ENCODE results near the gene FBXO38.

Gene FBXO38

DNA sequence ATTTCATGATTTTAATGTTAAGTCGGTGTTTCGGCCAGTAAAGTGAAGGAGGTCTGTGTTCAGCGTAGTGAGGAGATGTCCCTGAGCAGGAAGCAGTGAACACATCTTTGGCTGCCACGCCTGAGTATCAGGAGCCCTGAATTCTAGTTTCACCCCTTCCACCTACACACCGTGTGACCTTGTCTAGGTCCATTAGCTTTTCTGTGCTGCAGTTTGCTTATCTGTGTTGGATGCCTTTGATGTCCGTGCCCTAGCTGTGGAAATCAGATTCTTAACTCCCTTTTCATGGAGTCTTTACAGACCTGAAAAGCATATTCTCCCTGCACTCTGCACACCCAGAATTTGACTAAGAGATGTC lies 601 bp downstream of the FBXO38 start:
- DNase-seq = no peak

DNA sequence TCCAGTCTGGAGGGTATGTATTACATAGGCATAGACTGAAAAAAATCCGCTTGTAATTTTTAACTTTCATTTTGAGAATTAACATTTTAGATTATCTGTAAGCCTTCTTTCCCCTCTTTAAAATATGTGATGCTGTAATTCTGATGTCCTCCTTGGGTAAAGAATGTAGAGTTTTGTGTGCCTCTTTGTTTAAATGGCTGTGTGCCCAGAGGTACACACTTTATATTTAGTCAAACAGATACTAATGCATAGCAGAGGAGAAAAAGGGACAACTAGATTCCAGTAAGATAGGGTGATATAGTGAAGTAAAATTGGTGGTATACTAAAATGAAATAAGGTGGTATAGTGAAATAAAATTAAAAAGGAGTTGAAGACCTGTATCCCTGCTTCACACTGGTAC lies 1.3 kb downstream of the FBXO38 start:
- no peak for DNase-seq

DNA sequence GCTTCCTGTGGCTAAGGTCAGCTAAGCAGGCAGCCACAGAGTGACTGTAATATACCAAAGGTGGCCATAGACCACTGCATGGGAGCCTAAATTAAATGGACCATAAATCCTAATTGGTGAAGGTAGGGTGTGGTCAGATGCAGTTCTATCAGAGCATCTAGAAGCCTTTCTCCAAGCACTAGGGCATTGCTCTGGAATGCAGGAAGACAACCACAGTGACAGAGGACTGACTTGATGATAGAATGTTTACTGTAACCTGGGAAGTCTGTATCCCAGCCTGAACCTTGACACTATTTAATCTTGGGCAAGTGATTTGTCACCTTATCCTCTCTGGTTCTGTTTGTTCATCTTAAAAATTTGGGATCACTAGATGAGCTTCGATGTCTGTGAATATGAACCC lies 2.3 kb downstream of the FBXO38 start:
- no peak for DNase-seq

DNA sequence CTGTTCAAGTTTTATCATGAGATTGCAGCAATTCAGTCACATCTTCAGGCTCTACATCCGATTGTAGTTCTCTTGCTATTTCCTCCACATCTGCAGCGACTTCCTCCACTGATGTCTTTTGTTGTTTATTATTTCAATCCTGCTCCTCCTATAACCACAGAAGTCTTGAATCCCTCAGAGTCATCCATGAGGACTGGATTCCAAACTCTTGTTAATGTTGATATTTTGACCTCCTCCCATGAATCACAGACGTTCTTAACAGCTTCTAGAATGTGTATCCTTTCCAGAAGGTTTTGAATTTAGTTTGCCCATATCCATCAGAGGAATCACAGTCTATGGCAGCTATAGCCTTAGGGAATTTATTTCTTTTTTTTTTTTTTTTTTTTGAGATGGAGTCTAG lies 3.6 kb downstream of the FBXO38 start:
- DNase-seq = no peak

DNA sequence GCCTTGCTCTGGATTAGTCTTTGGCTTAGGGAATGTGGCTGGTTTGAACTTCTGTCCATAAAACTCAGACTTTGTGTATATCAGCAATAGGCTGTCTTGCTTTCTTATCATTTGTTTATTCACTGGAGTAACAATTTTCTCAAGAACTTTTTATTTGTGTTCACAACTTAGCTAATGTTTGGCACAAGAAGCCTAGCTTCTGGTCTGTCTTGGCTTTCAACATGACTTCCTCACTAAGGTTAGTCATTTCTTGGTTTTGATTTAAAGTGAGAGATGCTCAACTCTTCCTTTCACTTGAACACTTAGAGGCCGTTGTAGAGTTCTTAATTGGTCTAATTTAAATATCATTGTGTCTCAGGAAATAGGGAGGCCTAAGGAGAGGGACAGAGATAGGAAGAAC lies 4.9 kb downstream of the FBXO38 start:
- no peak for DNase-seq

DNA sequence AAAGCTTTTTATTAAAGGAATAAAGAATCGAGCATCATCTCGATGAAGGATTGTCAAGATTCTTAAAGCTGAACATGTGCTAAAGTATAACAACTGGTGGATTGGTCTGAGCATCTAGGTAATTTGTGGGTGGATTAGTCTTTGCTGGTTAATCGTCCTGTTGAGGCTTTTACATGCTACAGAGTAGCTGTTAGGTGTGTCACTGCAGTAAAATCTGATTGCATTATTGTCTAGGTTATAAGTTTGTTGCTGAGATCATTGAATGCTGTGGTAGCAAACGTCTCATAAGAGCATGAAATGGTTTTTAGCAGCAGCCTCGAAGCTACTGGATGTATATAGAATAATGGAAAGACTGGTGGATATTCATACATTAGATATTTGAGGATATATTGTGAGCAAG lies 7.2 kb downstream of the FBXO38 start:
- DNase-seq = no peak

DNA sequence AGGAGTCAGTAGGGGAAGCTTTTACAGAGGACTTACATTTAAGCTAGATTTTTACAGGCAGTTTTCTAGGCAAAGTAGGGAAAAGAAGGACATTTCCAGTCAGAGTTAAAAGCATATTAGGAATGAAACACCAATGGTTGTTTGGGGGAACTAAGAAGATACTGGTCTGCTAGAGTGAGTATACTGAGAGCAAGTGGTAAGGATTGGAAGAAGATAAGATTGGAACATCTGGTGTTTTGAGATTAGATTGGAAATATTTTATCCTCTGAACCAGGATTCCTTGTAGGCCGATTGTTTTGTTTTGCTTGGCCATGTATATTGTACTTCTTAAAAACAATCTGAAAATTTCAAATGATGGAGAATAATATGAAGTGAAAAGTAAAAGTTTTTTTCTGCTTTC lies 7.7 kb downstream of the FBXO38 start:
- no peak for DNase-seq

DNA sequence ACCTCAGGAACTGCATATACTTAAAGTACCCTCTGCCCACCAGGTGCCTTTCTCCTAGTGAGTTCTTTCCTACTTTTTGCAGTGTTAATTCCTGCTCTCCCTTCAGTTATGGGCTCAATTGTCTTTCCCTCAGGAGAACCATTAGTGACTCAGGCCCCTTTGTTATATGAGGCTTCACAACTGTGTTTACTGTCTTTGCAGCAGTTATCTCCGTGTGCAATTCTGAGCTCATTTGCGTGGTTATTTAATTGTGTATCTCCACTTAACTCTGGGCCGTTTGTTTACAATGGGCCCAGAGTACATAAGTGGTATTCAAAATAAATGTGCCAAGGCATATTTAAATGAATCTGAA lies 9.6 kb downstream of the FBXO38 start:
- DNase-seq = no peak

DNA sequence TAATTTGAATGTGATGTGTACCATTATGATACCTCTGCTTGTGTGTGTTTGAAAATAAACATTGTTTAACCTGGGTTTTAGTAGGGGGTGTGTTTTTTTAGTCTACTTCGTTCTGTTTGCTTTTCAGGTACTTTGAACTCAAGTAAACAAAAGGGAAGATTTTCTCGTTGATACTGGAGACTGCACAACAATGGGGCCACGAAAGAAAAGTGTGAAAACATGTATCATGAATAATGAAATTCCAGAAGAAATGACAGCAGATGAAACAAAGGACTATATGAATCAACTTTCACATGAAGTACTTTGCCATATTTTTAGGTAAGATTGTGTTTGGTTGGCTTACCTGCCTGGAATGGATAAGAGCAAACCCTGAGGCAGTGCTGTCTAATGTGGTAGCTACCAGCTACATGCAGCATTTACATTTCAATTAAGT lies 10.8 kb downstream of the FBXO38 start:
- DNase-seq = no peak

DNA sequence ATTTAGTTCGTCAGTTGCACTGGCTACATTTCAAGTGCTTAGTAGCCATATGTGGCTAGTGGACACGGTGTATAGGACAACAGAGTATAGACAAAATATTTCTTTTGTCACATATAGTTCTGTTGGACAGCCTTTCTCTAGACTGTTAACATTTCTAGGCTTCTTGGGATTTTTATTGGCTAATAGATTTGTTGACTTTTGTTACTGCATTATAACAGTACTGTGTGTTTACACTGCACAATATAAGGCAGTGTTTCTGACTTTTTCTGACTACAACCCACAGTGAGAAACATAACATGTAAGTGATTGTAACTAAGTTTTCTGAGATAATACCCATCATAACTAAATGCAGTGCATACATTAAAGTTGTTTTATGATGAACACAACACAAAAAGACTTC lies 11.3 kb downstream of the FBXO38 start:
- no peak for DNase-seq

DNA sequence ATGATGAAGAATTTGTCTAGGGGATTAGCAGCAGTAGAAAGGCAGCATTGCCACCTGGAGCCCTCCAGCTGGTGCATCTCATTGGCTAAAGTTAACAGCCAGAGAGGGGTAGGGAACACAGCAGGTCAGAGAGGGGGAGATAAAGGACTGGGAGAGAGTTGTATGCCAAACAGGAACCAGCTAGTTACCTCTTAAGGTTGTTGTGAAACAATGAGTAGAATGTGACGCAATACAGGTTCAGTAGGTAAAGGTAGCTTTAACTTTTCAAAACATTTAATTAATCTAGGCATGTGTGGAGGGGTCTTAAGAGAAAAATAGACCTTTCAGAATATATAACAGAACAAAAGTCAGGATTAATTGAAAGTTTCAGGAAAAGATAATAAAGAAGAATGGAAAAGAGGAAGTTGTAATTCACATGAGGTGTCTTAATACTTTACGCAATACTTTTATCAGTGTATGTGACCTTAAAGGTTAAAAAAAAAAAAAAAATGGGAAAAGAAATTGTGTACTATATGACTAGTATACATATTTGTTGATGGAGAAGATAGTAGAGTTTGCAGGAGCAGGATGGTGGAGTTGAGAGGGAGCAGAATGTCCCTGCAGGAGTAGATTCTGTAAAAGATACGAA lies 14.3 kb downstream of the FBXO38 start:
- no peak for DNase-seq

DNA sequence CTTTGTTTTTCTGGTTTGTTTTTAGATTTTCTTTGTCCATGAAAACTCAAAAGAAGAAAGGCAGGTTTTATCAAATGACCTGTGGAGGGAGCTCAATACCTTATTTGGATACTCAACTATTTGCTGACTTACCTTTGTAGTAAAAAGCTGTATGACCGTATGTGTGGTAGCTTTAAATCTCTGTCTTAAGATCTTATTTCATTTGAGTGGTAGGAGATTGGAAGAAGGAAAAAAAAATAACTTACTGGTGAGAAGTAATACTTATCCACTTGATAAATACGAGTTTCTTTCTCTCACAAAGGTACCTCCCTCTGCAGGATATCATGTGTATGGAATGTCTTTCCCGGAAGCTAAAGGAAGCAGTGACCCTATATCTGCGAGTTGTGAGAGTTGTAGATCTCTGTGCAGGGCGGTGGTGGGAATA lies 15.0 kb downstream of the FBXO38 start:
- no peak for DNase-seq

DNA sequence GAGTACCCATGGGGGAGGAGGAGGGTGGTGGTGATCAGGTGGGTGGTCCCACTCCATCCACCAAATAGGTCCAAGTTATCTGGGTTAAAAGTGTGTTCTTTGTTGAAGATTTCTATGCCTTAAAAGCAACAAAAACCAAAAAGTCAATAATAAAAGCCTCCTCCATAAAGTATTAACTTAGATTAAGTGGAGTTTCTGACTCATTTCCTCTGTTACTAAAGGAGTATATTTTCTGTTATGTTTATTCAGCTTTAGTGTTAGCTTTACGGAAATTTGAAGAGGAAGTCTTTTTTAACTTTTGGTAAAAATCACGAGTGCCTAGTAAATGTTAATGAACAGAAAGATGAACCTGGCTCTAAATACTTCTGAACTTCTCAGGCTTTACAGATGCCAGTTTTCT lies 17.8 kb downstream of the FBXO38 start:
- no peak for DNase-seq

DNA sequence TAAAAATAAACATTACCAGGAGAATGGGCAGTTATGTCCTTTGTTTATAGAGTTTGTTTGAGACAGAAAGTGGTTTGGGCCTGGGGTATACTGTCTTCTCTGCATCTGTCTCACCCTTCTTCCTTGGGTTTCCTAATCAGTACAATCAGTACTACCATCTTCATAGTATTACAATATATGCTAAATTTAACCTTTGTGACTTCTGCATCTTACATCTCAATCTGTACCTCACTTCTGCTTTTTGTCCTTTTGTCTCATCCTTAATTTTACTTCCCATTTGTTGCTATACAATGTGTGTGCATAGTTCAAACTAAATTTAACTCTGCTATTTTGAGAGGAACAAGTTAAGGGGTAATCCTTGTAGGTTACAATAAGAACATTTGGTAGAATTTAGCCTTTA lies 19.6 kb downstream of the FBXO38 start:
- no peak for DNase-seq

DNA sequence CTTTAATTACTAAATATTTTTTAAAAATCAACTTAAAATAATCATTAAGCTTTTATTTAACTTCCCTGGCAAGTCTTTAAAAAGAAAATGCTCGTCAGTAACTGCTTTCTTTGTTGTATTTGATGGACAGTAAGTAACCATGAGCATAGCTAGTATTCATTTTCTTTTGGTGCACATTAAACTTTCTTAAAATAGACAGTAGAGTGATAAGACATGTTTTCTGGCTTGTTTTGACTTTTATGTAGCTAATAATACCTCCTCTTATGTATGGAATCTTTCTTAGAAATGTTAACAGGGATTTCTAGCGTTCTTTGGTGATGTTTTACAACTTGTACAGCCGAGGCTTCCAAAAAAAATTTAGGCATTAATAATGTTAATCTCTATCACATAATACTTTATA lies 22.6 kb downstream of the FBXO38 start:
- no peak for DNase-seq

DNA sequence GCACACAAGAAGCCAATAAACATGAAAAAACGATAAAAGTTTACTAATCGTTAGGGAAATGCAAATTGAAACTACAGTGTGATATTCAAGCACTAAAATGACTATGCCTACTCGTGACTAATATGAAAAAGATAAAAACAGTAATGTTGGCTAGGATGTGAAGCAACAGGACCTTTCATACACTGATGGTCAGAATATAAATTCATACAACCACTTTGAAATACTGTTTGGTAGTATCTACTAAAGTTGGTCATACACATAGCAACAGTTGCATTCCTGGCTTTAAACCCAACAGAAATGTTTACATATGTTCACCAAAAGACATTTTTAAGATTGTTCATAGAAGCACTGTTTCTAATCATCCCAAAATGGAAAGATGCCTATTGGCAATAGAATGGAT lies 24.3 kb downstream of the FBXO38 start:
- DNase-seq = no peak

DNA sequence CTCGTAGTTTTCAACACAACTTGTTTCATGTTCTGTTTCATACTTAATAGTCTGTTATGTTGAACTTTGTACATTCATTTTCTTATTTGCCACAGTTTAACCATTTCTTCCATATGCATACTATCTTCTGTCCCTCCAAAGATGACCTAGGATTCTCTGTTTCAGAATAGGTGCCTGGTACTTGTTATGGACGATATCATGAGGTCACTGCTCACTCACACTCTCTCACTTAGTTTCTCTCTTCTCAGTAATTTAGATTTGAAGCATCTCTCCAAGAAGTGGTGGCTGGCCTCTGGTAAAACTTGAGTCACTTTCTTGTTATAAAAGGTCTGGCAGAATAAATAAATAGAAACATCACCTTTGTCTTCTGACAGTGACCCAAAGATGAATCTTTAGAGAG lies 28.4 kb downstream of the FBXO38 start:
- DNase-seq = no peak

DNA sequence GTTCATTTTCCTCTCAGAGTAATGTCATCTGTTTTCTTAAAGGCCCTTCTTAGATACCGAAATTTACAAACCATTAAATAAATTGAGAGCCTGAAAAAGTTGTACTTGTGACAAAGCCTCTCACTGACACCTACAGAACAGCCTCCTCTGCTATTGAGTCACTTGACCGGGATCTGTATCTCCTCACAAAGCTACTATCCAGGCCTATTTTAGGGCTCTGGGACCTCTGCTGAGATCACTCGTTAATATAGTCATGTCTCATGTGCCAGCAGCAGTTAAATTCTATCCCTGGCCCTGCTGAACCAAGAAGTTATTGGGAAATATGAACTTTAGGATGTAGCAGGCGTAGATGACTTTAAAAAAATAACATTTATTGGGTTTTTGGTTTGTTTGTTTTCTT lies 31.1 kb downstream of the FBXO38 start:
- DNase-seq = no peak

DNA sequence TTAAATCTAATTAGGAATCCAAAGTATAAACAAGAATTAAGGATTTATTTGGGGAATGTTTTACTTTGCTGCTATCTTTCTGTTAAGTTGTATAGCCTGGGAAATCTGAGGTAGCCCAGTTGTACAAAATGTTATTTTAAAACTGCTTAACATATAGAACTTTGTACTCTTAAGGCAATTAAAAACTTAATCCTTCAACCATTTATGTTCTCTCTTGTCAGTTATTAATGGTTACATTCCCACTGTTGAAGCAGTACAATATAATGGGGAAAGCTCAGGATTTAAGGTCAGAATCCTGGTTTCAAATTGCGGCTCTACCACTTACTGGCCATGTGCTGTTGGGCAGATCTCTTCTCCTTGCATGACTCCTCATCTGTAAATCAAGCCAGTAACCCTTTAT lies 32.7 kb downstream of the FBXO38 start:
- no peak for DNase-seq

DNA sequence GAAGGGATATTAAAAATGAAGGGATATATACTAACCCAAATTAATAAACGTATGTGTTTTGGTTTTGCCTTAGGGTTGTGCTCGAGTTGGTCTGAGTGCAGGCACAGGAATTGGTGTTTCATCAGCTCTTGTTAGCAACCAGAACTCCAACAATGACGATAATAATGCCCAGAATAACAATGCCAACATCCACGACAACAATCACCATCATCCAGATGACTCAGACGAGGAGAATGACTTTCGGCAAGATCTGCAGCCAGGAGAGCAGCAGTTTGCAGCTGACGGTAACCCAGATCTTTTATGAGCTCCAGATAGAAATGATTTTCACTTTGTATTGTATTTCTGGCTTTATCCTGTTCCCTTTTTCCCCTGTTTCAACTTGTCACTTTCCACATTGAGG lies 33.2 kb downstream of the FBXO38 start:
- no peak for DNase-seq

DNA sequence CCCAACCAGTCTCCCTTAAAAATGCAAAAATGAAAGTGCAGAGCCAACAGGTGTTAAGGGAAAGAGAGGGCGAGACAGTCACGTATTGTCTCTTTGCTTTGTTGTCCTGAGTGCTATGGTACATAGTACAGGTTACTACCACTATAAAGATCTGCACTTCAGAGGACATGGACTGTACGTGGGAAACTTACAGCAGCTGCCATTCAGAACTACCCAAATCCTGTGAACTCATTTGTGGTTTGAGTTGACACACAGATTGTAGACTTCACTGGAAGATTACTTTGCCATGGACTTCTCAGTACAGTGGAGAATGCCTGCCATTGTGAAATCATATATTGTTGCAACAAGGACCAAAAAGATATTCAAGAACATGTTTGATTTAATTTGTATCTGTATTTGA lies 34.8 kb downstream of the FBXO38 start:
- DNase-seq = no peak

DNA sequence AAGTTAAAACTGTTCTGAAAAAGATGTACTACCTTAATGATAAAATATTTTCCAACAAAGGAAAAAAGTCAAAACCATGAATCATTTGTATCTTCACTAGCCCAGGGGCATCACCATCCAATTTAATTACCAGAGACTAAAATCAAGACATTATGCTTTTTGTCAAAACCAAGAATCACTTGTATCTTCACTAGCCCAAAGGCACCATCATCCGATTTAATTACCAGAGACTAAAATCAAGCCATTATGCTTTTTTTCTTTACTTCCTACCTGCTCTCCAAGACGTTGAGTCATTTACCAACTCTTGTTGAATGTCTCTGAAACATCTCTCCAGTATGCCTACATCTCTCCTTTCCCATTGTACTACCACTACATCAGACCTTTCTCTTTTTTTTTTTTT lies 37.9 kb downstream of the FBXO38 start:
- DNase-seq = no peak

DNA sequence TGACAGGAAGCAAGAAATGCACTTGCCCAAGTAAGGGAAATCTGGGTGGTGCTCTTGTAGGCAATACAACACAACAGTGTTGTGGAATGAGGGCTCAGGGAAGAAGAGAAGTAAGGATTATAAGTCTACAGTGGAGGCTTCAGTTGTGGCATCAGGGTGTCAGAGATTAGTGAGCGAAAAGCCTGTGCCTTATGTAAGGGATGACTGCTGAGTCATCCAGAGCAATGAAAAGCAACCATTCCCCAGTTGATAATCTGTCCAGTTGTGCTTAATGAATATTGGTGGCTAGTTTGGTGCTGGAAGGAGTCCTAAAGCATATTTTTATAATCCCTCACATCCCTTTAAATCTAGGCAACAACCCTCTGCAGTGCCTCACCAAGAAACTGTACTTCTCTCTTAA lies 42.0 kb downstream of the FBXO38 start:
- no peak for DNase-seq

DNA sequence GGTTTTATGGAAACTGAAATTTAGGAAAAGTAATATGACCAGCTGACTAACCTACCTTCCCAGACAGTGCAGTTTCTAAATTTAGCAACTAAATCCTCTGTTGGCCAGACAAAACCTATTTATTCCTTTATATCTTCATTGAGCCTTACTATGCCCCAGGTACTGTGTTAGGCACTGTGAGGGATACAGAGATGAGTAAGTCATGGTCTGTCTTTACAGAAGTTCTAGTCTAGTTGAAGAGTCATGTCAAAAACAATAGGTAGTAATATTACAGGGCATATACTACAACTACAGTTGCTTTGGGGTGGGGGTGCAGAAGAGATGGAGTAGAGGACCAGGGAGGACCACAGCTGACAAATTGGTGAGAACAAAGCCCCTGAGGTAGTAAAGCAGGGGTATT lies 42.8 kb downstream of the FBXO38 start:
- DNase-seq = no peak

DNA sequence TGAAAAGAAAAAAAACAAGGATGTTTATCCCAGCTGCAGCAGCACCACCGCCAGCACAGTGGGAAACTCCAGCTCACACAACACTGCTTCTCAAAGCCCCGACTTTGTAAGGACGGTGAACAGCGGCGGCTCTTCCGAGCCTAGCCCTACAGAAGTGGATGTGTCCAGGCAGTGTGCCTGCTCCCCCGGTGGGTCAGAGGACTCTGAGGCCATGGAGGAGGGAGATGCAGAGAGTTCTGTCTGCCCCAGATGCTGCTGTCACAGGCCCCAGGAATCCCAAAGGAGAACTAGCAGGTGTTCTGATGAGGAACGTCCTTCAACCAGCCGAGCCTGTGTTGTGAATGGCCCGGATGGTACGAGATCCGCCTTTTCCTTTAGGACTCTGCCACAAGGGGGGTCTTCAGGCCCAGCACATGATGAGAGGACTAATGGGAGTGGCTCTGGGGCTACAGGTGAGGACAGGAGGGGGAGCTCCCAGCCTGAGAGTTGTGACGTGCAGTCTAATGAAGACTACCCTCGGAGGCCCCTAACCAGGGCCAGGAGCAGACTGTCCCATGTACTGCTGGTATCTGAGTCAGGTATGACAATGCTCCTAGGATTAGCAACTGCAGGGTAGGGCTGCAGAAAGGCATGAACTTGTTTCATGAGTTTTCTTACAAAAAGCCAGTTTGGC lies 43.7 kb downstream of the FBXO38 start:
- no peak for DNase-seq

DNA sequence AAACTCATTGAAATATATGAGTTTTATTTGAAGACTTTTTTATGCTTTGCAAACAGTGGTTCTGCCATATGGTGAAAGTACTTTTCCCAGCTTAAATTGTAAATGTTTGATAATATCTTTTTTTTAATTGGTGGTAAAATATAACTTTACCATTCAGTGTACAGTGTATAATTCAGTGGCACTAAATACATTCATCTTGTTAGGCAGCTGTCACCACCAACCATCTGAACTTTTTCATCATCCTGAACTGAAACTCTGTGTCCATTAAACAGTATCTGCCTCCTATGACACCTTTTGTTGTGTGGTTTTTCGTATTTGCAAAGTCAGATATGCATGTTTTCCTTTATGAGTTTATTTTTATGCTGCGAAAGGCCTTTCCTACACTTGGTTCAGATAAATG lies 45.1 kb downstream of the FBXO38 start:
- no peak for DNase-seq
